ENCODE results near the gene PYGO2. TPM values are rescaled to one million over a fixed set of nuclear protein-coding genes. Genes with fewer than 3 reads are reported as not detected.

PYGO2 gene
- total and polyA plus RNA-seq, 2 of the 8 experiments (the other 6 are each of a cell fraction or from before 2014, with no cell fraction given) = 31.0 to 31.6 TPM

DNA sequence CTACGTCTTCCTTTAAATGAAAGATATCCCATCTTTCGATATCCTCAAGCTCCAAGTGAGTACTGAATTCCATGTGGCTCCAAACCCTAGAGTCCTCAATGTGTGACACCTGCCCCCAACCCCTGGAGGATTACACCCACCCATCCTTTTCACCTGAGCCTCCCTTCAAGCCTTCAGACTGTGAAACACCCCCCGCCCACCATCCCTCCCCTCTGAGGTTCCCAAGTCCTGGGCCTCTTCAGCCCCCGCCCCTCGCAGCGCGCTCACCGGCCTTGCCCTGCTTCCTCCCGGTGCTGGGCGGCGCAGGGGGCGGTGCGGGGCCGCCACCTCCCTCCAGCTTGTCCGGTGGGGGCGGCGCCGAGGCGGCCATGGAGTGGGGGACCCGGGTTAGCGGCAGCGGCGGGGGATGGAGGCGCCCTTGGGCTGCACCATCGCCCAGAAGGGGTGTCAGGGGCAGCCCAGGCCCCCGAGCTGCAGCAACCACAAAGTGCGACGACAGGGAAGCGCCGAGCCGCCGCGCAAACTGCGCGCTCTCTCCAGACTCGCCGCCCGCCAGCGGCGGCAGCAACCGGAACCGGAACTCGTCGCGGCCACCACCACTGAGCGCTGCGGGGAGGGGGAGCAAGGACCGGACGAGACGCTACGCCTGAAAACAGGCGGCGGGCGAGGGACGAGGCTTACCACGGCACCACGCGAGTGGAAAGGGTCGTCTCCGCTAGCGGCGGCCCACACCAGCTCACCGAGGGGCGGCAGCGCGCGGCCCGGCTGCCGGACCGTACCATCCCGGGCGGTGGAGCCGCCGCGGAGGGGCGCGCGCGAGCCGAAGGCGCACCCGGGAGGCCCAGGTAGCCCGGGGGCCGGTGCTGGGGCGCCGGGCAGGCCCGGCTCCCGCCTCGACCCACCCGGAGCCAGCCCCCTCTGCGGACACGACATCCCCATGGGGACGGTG lies at the start of gene PYGO2 (continued):
- no peak for TF ChIP-seq EZH2 (IDR thresholded peaks at IDR 0.05; ENCODE audit: low read depth, low read length, severe bottlenecking)
- TF ChIP-seq POLR2AphosphoS5 (IDR thresholded peaks at IDR 0.05; ENCODE audit: low read depth, low read length) = peak; percentile 92
- no peak for TF ChIP-seq HDAC6 (IDR thresholded peaks at IDR 0.05; ENCODE audit: low read depth, low read length)
- TF ChIP-seq CREB1 (IDR thresholded peaks at IDR 0.05) = peak; percentile 89
- TF ChIP-seq, protein P1, sequence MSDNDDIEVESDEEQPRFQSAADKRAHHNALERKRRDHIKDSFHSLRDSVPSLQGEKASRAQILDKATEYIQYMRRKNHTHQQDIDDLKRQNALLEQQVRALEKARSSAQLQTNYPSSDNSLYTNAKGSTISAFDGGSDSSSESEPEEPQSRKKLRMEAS (IDR thresholded peaks at IDR 0.05) = peak; percentile 35; the same call in 1 of the 2 replicates

Measured in H1 (cell line).